ENCODE results near the gene EXOC3.

The EXOC3 gene

DNA sequence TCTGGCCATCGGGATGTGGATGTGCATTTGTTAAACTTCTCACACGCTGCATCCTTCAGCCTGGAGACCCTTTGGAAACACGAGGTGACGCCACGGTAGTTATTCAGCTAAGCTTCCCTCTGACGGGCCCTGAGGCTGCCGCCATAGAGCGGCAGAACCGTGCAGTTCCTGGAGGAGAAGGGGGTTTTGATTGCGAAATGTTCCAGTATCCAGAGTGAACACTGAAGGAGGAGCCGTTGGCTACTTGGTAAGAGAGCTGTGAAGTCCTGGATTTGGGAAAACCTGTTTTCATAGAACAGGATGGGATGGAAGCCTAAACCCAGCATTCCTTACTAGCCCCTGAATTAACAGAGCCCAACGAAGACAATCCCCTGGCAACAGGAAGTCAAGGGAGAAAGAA lies 23.0 kb upstream of the EXOC3 start:
- no peak overlapping the region for H2BK15ac ChIP-seq (replicated peaks; ENCODE audit: low read depth)
- no peaks in the 10 kb centered on the region for H3K79me2 ChIP-seq (ENCODE audit: control insufficient read depth, insufficient read depth, low read length)
- H2AK5ac ChIP-seq (ENCODE audit: low read length): no peak overlapping the region
- H3K36me3 ChIP-seq (ENCODE audit: control insufficient read depth, insufficient read depth, low read length): no peaks in the 10 kb centered on the region
- no peak overlapping the region for H3K4me3 ChIP-seq (ENCODE audit: low read length)
- H2BK5ac ChIP-seq (ENCODE audit: low read length): no peak overlapping the region
- H3K4me1 ChIP-seq (ENCODE audit: control insufficient read depth, low read depth, low read length): peaks cover 3% of the 10 kb centered on the region
- no peak overlapping the region for H4K8ac ChIP-seq (ENCODE audit: low read depth, low read length)
- DNase-seq: no peak
- H3K27me3 ChIP-seq (ENCODE audit: insufficient read depth, low read length, poor library complexity): no peaks in the 10 kb centered on the region
- no peak overlapping the region for H3K4me2 ChIP-seq (ENCODE audit: low read length)
- no CpG with 5 or more reads among the region's 12 CpGs for WGBS (ENCODE audit: extremely low coverage, insufficient coverage, low lambda C conversion rate)
- no peak overlapping the region for H3K27ac ChIP-seq (ENCODE audit: low read depth, low read length)
- H2BK120ac ChIP-seq (ENCODE audit: low read depth, low read length): no peak overlapping the region
- no peak overlapping the region for H3K18ac ChIP-seq (ENCODE audit: low read length)
- H3K23ac ChIP-seq (ENCODE audit: low read length): no peak overlapping the region
- no peak overlapping the region for H3K56ac ChIP-seq (ENCODE audit: low read length)
- no peak overlapping the region for H4K5ac ChIP-seq (ENCODE audit: low read length)
- H3K4ac ChIP-seq (ENCODE audit: low read depth, low read length): no peak overlapping the region
- H3K9ac ChIP-seq (ENCODE audit: low read length): no peak overlapping the region
- H3K79me1 ChIP-seq (ENCODE audit: low read length): no peaks in the 10 kb centered on the region

DNA sequence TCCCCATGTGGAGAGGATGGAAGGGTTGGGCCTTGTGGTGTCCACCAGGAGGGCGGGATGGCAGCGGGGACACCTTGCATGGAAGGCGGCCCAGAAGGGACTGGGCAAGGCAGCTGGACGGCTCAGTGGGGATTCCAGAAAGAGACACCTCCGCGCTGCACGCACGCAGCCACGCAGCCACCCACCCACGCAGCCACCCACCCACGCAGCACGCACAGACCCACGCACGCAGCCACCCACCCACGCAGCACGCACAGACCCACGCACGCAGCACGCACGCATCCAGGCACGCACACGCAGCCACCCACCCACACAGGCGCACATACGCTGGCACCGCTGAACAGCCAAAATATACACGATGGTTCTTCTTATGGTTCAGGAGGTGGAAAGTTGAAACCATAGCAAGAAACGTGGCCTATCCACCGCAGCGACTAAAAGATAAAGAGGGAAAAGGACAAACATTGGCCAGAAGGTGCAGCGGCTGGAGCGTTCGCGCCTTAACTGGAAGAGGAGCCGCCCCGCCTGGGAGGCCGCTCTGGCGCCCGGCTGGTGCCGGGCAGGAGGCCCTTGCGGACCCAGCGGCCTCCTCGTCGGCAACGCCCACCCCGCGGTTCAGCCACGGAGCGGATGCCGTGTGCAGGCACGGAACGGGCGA lies 22.2 kb upstream of the EXOC3 start:
- H3K4me2 ChIP-seq (ENCODE audit: low read length): no peak overlapping the region
- H3K9ac ChIP-seq (ENCODE audit: low read length): no peak overlapping the region
- DNase-seq: no peak
- H3K4me3 ChIP-seq (ENCODE audit: low read length): no peak overlapping the region
- H2BK5ac ChIP-seq (ENCODE audit: low read length): no peak overlapping the region
- no peaks in the 10 kb centered on the region for H3K79me2 ChIP-seq (ENCODE audit: control insufficient read depth, insufficient read depth, low read length)
- H3K4ac ChIP-seq (ENCODE audit: low read depth, low read length): no peak overlapping the region
- no peak overlapping the region for H2AK5ac ChIP-seq (ENCODE audit: low read length)
- no CpG with 5 or more reads among the region's 52 CpGs for WGBS (ENCODE audit: extremely low coverage, insufficient coverage, low lambda C conversion rate)
- no peak overlapping the region for H4K8ac ChIP-seq (ENCODE audit: low read depth, low read length)
- peaks cover 3% of the 10 kb centered on the region for H3K4me1 ChIP-seq (ENCODE audit: control insufficient read depth, low read depth, low read length)
- H3K27me3 ChIP-seq (ENCODE audit: insufficient read depth, low read length, poor library complexity): no peaks in the 10 kb centered on the region
- H3K23ac ChIP-seq (ENCODE audit: low read length): no peak overlapping the region
- H2BK15ac ChIP-seq (replicated peaks; ENCODE audit: low read depth): no peak overlapping the region
- H3K56ac ChIP-seq (ENCODE audit: low read length): no peak overlapping the region
- no peak overlapping the region for H3K27ac ChIP-seq (ENCODE audit: low read depth, low read length)
- no peak overlapping the region for H2BK120ac ChIP-seq (ENCODE audit: low read depth, low read length)
- H4K5ac ChIP-seq (ENCODE audit: low read length): no peak overlapping the region
- no peaks in the 10 kb centered on the region for H3K79me1 ChIP-seq (ENCODE audit: low read length)
- H3K36me3 ChIP-seq (ENCODE audit: control insufficient read depth, insufficient read depth, low read length): no peaks in the 10 kb centered on the region
- H3K18ac ChIP-seq (ENCODE audit: low read length): no peak overlapping the region

DNA sequence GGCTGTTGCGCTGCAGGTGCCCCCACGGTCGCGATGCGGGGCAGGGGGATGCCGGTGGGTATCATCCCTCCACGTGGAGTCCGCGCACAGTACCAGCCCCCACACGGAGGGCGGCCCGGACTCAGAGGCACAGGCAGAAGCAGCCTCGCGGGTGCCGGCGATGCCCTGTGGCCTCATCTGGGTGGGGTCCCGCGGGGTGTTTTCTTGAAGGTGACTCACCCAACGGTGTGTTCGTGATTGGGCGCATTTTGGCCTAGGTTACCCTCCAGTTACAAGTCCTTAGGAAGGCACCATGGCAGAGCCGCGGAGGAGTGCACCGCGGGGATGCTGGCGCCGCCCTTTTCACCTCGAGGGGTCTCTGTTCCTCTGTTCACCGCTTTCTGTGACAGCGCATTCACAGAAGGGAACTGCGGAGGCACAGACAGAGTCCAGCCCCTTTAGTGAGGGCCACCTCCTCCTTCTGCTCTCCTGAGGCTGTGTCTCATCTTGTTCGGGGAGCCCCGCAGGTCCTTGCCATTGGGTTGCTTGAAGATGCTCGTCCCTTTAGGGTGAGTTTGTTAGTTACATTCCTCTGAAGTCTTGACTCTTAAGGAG lies 21.6 kb upstream of the EXOC3 start:
- Histone ChIP-seq H3K4ac (ENCODE audit: low read depth, low read length) (no peak overlapping the region), H3K9ac (ENCODE audit: low read length) (no peak overlapping the region), H3K18ac (ENCODE audit: low read length) (no peak overlapping the region), H3K79me2 (ENCODE audit: control insufficient read depth, insufficient read depth, low read length) (no peaks in the 10 kb centered on the region), H3K56ac (ENCODE audit: low read length) (no peak overlapping the region), H3K27ac (ENCODE audit: low read depth, low read length) (no peak overlapping the region), H3K23ac (ENCODE audit: low read length) (no peak overlapping the region), H2AK5ac (ENCODE audit: low read length) (no peak overlapping the region), H3K4me1 (ENCODE audit: control insufficient read depth, low read depth, low read length) (no peaks in the 10 kb centered on the region), H4K8ac (ENCODE audit: low read depth, low read length) (no peak overlapping the region), H3K4me3 (ENCODE audit: low read length) (no peak overlapping the region), H4K5ac (ENCODE audit: low read length) (no peak overlapping the region), H3K4me2 (ENCODE audit: low read length) (no peak overlapping the region), H3K36me3 (ENCODE audit: control insufficient read depth, insufficient read depth, low read length) (no peaks in the 10 kb centered on the region), H2BK120ac (ENCODE audit: low read depth, low read length) (no peak overlapping the region), H2BK15ac (replicated peaks; ENCODE audit: low read depth) (no peak overlapping the region), H3K79me1 (ENCODE audit: low read length) (no peaks in the 10 kb centered on the region), H2BK5ac (ENCODE audit: low read length) (no peak overlapping the region), H3K27me3 (ENCODE audit: insufficient read depth, low read length, poor library complexity) (no peaks in the 10 kb centered on the region)
- DNase-seq: no peak
- no CpG with 5 or more reads among the region's 34 CpGs for WGBS (ENCODE audit: extremely low coverage, insufficient coverage, low lambda C conversion rate)

DNA sequence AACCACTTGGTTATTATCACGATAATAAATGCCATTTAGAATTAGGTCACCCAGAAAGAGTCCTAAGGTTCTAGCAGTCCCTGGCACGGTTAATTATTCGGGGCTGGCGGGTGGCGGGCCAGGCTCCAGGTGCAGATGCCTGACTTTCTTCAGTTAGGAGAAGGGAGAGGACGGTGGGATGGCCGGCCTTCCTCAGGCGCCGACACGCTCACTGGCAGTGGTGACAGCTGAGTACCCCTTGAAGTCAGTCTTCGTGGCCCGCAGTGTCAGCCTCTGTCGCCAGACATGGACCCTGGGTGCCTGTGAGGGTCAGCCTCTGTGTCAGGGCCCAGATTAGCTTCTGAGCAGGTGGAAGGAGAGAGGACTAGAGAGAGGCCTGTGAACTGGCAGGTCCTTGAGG lies 21.1 kb upstream of the EXOC3 start:
- Histone ChIP-seq H3K9ac (ENCODE audit: low read length) (no peak overlapping the region), H2BK15ac (replicated peaks; ENCODE audit: low read depth) (no peak overlapping the region), H4K5ac (ENCODE audit: low read length) (no peak overlapping the region), H3K4me2 (ENCODE audit: low read length) (no peak overlapping the region), H3K79me2 (ENCODE audit: control insufficient read depth, insufficient read depth, low read length) (no peaks in the 10 kb centered on the region), H3K56ac (ENCODE audit: low read length) (no peak overlapping the region), H3K79me1 (ENCODE audit: low read length) (no peaks in the 10 kb centered on the region), H3K27ac (ENCODE audit: low read depth, low read length) (no peak overlapping the region), H4K8ac (ENCODE audit: low read depth, low read length) (no peak overlapping the region), H3K23ac (ENCODE audit: low read length) (no peak overlapping the region), H3K4ac (ENCODE audit: low read depth, low read length) (no peak overlapping the region), H2BK120ac (ENCODE audit: low read depth, low read length) (no peak overlapping the region), H2BK5ac (ENCODE audit: low read length) (no peak overlapping the region), H3K4me1 (ENCODE audit: control insufficient read depth, low read depth, low read length) (no peaks in the 10 kb centered on the region), H3K36me3 (ENCODE audit: control insufficient read depth, insufficient read depth, low read length) (no peaks in the 10 kb centered on the region), H2AK5ac (ENCODE audit: low read length) (no peak overlapping the region), H3K18ac (ENCODE audit: low read length) (no peak overlapping the region), H3K27me3 (ENCODE audit: insufficient read depth, low read length, poor library complexity) (no peaks in the 10 kb centered on the region), H3K4me3 (ENCODE audit: low read length) (no peak overlapping the region)
- no CpG with 5 or more reads among the region's 13 CpGs for WGBS (ENCODE audit: extremely low coverage, insufficient coverage, low lambda C conversion rate)
- DNase-seq: no peak

DNA sequence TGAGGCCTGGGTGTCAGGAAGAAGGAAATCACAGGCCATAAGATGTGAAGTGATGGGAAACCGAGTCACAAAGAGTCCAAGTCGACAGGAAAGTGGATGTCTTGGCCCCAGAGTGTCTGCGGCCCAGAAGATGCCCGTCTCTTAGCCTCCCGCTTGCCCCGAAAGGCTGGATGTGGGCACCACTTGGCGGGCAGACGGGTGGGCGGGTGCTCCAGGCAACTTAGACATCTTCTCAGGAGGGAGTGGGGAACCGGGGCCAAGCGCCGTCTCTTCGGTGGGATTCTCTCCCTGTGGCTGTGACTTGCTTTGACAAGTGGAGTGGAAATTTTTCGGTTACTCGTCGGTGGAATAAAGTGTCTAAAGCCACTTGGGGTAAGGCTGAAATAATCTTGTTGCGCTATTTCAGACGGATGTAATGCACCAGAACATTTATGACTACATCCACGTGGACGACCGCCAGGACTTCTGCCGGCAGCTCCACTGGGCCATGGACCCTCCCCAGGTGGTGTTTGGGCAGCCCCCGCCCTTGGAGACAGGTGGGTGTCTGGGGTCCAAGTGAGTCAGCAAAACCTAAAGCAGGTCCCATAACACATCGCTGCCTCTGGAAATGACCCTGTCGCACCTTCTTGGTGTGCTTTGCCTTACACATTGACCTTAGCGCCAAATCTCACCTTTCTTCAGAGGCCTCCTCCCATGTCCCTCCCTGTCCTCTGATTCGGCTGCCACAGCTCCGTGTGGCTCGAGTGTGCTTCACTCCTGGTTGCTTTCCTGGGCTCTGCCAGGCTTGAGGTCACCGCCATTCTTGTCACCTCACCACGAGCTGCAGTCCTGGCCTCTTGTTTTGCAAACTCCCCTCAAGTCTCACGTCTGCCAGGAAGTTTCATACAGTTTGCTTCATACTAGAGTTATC lies 20.4 kb upstream of the EXOC3 start:
- Histone ChIP-seq H3K36me3 (ENCODE audit: control insufficient read depth, insufficient read depth, low read length) (no peaks in the 10 kb centered on the region), H4K8ac (ENCODE audit: low read depth, low read length) (no peak overlapping the region), H3K4me3 (ENCODE audit: low read length) (no peak overlapping the region), H3K27me3 (ENCODE audit: insufficient read depth, low read length, poor library complexity) (no peaks in the 10 kb centered on the region), H3K4ac (ENCODE audit: low read depth, low read length) (no peak overlapping the region), H3K56ac (ENCODE audit: low read length) (no peak overlapping the region), H3K9ac (ENCODE audit: low read length) (no peak overlapping the region), H3K79me1 (ENCODE audit: low read length) (no peaks in the 10 kb centered on the region), H3K18ac (ENCODE audit: low read length) (no peak overlapping the region), H4K5ac (ENCODE audit: low read length) (no peak overlapping the region), H3K79me2 (ENCODE audit: control insufficient read depth, insufficient read depth, low read length) (no peaks in the 10 kb centered on the region), H2BK120ac (ENCODE audit: low read depth, low read length) (no peak overlapping the region), H3K4me1 (ENCODE audit: control insufficient read depth, low read depth, low read length) (no peaks in the 10 kb centered on the region), H3K4me2 (ENCODE audit: low read length) (no peak overlapping the region), H3K23ac (ENCODE audit: low read length) (no peak overlapping the region), H2BK5ac (ENCODE audit: low read length) (no peak overlapping the region), H2BK15ac (replicated peaks; ENCODE audit: low read depth) (no peak overlapping the region), H2AK5ac (ENCODE audit: low read length) (no peak overlapping the region), H3K27ac (ENCODE audit: low read depth, low read length) (no peak overlapping the region)
- DNase-seq: no peak
- no CpG with 5 or more reads among the region's 32 CpGs for WGBS (ENCODE audit: extremely low coverage, insufficient coverage, low lambda C conversion rate)

Data from mesendoderm (in vitro differentiated cells).